Mesenteric fat pad (tissue), 1 donor: ENCODE data around the gene VMO1. TPM values are rescaled to one million over a fixed set of nuclear protein-coding genes. Genes with fewer than 3 reads are reported as not detected.

ENCODE experiments used
- total RNA-seq: library from RNA; stranded (reverse); fragmentation: NEBNext Ultra II Directional; extraction: Animal tissue kit (Norgen Biotek cat#: 25700); gene quantifications from one replicate; pipeline ENCODE4 v1.2.1, GENCODE V29; 2021
- donor health status: DM: yes; HTN: yes; CAD: no.

VMO1 gene
- total RNA-seq, 1 donor from 2014 or later: 6.9 TPM

Other genes with a start within 250 kb of the VMO1 start
- gene MYBBP1A, start 231.0 kb downstream of the VMO1 start, total RNA-seq: 54.0 TPM
- gene GGT6, start 225.8 kb downstream of the VMO1 start, total RNA-seq: not detected
- gene SMTNL2, start 201.8 kb downstream of the VMO1 start, total RNA-seq: 0.74 TPM
- not detected for gene ALOX15, start 144.7 kb downstream of the VMO1 start, total RNA-seq
- 29.3 TPM for gene PELP1, start 82.2 kb downstream of the VMO1 start, total RNA-seq
- gene ARRB2, start 75.7 kb downstream of the VMO1 start, total RNA-seq: 131 TPM
- gene MED11, start 54.9 kb downstream of the VMO1 start, total RNA-seq: 16.1 TPM
- gene ZMYND15, start 46.5 kb downstream of the VMO1 start, total RNA-seq: 2.9 TPM
- gene CXCL16, start 46.4 kb downstream of the VMO1 start, total RNA-seq: 51.3 TPM
- gene TM4SF5, start 14.5 kb downstream of the VMO1 start, total RNA-seq: not detected
- gene GLTPD2, start 2.6 kb upstream of the VMO1 start, total RNA-seq: not detected
- 109 TPM for gene PSMB6, start 9.8 kb upstream of the VMO1 start, total RNA-seq
- gene PLD2, start 20.8 kb upstream of the VMO1 start, total RNA-seq: 22.8 TPM
- 60.3 TPM for gene MINK1, start 47.0 kb upstream of the VMO1 start, total RNA-seq
- gene C17orf107, start 113.2 kb upstream of the VMO1 start, total RNA-seq: 3.0 TPM
- gene CHRNE, start 116.7 kb upstream of the VMO1 start, total RNA-seq: 1.6 TPM
- gene GP1BA, start 145.9 kb upstream of the VMO1 start, total RNA-seq: not detected
- gene SLC25A11, start 153.7 kb upstream of the VMO1 start, total RNA-seq: 50.0 TPM
- gene RNF167, start 153.9 kb upstream of the VMO1 start, total RNA-seq: 63.3 TPM
- 575 TPM for gene PFN1, start 162.2 kb upstream of the VMO1 start, total RNA-seq
- gene ENO3, start 164.8 kb upstream of the VMO1 start, total RNA-seq: 4.0 TPM
- gene SPAG7, start 181.5 kb upstream of the VMO1 start, total RNA-seq: 55.5 TPM
- 53.8 TPM for gene CAMTA2, start 201.3 kb upstream of the VMO1 start, total RNA-seq
- 0.71 TPM for gene INCA1, start 211.2 kb upstream of the VMO1 start, total RNA-seq
- gene KIF1C, start 211.6 kb upstream of the VMO1 start, total RNA-seq: 213 TPM
- 0.22 TPM for gene SLC52A1, start 249.1 kb upstream of the VMO1 start, total RNA-seq